Dermis blood vessel endothelial cell (primary cell): Measurements from ENCODE around the gene AKAP13. TPM values are rescaled to one million over a fixed set of nuclear protein-coding genes. Genes with fewer than 3 reads are reported as not detected.

ENCODE experiments used
- DNase-seq: peaks from one replicate; pipeline ENCODE4 v3.0.0; 2010
- total RNA-seq: library from RNA; depleted of rRNA; stranded (reverse); fragments of >200 nt; gene quantifications from 2 replicates; pipeline ENCODE4 v1.2.3, GENCODE V29; 2014

AKAP13 gene
- total RNA-seq, 1 donor from 2014 or later = 77.4 TPM

GRCh38 chr15:85760049-85760448 lies 379.6 kb downstream of the AKAP13 start:
- DNase-seq = no peak

- no peak for DNase-seq
These were observed 380.3 kb downstream of the AKAP13 start for GRCh38 chr15:85760531-85761371.

GRCh38 chr15:85761635-85762034 lies 381.2 kb downstream of the AKAP13 start:
- DNase-seq = no peak

DNA sequence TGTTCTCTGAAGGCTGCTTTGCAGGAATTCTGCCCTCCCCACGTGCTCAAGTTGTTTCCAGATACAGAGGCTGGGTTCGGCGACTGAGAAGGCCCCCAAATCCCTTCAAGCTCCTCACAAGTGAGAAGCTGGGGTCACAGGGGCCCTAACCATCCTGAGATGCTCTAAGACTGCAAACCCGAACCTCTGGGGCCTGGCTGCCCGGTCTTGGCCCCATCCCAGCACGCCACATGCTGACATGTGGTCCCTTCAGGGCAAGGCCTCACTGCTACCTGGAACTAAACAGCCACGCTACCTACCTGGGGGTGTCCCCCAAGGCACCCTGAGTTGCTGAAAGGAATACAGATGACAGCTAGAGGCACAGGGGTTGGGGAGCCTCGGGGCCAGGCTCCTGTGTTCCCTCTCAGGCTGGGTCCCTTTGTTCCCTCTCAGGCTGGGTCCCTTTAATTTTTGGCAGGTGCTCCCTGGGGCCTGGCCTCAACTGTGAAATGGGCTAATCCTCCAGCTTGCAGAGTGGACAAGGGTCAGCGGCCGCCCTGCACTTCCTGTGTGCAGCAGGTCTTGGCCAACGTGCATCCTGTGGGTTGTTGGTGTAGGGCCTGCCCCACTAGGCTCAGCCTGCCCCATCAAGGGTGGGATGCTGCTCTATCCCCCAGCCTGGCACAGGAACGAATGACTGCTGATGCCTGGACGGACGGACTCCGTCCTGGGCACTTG lies 381.8 kb downstream of the AKAP13 start:
- no peak for DNase-seq

GRCh38 chr15:85762756-85763127 lies 382.3 kb downstream of the AKAP13 start:
- no peak for DNase-seq

DNA sequence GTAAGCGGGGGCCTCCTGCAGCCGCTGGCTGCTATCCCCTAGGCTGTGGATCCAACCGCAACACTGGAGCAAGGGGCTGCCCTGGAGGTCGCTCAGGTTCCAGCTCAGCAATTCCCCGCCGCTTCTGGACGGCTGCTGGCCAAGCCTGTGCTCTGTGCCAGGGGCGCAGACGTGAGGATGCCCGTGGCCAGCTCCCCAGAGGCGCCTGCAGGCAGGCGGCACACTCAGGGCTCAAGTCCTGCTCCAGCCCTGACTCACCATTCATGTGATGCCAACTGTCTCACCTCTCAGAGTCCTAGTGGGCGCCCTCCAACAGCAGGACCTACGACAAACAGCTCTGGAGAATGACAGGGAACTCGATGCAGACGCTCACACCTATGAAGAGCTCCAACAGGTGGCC lies 382.8 kb downstream of the AKAP13 start:
- DNase-seq = no peak

DNA sequence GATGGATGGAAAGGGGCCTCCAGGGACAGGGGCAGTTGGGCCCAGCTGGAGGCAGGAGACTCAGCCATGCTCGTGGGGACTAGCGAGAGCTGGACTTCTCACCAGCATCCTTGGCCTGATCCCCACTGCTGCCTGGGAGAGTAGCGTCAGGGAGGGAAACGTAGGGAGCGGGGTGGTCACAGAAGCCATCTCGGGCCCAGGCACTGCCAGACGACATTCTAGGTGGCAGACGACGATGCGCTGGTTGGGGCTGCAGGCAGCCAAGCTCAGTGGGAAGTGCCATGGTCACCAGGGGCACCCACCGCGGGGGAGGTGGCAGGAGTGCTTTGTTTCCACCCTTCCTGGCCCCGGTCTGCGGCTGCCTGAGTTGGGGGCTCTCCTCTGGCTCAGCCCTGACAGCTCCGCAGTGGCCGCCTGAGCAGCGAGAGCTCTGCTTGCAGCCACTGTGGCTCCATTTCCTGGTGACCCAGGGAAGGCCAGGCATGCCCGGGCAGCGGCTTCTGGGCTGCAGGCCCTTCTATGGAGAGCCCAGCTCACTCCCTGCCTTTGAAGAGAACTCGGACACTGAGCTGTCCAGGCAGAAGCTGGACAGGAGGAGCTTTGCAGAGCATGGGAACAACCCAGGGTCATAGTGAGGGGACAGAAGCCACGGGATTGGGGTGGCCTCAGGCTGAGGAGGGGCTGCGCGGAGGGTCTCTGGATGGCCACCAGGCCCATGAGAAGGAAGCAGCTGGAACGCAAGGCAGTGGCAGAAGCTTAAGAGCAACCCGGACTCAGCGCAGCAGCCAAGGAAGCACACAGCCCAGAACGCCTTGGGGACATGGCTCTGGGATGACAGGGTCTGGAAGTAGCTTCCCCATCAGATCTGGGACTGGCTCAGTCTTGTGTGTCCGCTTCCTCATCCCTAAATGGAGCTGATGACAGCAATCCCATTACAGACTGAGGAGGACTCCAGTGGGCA lies 383.6 kb downstream of the AKAP13 start:
- DNase-seq = peak; percentile 19

- DNase-seq = peak; percentile 51
These were observed 384.4 kb downstream of the AKAP13 start for GRCh38 chr15:85764649-85765277.

DNA sequence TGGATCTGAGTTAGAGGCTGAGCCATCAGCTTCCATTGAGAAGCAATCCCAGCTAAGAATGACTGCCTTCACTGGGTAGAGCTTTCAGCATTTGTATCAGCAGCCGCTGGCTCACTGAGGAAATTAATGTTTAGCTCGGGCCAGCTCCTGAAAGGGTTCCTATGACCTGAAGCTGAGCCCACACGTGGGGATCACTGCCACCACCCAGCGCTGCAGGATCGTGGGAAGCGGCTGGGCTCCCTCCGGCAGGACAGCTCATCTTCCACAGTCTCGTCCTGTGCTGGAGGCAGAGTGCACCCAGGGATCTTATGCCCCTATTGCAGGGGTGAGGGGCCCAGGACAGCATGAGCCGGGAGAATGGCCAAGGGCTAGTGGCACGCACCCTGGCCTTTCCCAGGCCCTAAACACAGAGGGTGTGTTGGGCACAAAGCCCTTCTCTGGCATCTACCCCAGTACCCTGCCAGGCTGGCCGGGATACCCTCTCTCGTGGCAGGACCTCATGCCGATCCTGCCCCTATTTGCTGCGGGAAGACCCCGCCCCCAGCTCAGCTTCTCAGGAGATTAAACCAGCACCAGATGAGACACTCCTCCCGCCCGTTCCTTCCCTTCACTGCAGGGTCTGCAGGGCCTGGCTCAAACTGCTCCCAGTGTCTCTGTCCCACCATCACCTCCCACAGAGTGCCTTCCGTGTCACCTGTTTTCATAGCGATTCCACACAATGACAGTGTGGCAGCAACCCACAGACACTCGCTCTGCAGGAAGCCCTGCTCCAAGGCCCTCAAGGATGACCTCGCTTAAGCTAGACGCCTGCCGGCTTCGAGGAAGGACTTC lies 385.8 kb downstream of the AKAP13 start:
- no peak for DNase-seq

- DNase-seq = no peak
These were observed 387.6 kb downstream of the AKAP13 start for GRCh38 chr15:85767785-85768529.

GRCh38 chr15:85768595-85769168 lies 388.3 kb downstream of the AKAP13 start:
- DNase-seq = no peak

DNA sequence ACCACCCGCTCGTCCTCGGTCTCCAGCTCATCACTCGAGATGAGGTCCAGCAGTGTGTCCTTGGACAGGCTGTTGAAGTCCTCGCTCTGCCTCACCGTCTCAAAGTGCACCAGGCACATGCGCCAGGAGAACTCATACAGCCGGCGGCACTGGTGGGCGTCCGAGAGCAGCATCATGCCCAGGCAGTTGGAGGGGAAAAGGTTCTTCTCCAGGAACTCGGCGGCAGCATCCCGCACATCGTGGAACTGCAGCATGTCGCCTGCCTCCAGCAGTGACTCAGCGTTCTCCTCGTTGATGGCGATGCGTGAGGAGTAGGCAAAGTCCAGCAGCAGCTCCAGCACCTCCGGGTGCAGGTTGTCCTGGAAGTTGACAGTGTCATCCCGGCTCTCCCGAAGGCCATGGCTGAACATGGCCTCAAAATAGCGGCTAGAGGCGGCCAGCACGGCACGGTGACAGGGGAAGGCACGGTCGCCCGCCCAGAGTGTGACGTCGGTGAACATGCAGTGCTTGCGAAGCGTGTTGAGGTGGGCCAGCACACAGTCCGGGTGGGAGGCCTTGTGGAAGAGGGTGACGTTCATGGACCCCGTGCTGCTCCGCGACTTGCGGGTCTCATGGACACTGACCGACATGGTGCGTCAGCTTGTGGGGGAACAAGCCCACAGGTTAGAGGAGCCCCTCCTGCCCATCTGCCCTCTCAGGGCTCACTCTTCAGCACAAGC lies 388.9 kb downstream of the AKAP13 start:
- no peak for DNase-seq

DNA sequence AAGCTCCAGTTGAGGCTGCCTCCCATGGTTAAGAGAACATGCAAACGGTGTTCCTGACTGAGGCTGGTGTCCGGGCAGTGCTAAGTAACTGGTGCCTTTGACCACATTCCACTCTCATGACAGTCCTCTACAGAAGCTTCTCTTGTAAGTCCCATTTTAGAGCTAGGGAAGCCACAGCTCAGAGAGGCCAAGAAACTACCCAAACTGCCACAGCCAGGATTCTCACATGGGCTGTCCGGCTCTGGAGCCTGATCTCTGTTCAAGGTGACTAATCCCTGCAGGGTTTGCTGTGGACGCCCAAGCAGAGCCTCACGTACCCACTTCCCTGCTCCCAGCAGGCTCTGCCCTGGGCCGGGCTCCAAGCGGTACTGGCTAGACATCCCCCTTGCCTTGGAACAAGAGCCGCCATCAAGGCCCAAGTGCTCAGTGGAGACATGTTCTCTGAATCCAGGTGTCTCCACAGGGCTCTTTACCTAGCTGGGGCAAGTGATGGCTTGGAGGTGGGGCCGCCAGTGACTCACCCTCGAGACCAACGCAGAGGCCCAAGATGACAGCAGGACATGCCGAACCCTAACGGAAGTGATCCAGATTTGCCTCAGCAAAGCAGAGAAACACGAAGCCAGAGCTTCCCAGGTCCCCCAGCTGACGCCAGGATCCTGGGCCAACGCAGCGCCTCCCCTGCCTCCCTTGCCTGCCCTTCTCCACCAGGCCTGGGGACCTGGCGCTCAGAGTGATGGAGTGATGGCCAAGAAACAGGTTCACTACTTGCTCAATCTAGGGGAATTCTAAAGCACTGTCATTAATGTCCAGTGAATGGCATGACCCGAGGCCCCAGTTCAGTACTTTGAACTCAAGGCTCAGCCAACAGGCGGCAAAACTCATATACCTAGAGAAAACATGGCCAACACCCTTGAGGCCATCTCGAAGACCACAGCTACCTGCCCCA lies 390.0 kb downstream of the AKAP13 start:
- no peak for DNase-seq

- DNase-seq = no peak
These were observed 390.9 kb downstream of the AKAP13 start for GRCh38 chr15:85771271-85771670.

DNA sequence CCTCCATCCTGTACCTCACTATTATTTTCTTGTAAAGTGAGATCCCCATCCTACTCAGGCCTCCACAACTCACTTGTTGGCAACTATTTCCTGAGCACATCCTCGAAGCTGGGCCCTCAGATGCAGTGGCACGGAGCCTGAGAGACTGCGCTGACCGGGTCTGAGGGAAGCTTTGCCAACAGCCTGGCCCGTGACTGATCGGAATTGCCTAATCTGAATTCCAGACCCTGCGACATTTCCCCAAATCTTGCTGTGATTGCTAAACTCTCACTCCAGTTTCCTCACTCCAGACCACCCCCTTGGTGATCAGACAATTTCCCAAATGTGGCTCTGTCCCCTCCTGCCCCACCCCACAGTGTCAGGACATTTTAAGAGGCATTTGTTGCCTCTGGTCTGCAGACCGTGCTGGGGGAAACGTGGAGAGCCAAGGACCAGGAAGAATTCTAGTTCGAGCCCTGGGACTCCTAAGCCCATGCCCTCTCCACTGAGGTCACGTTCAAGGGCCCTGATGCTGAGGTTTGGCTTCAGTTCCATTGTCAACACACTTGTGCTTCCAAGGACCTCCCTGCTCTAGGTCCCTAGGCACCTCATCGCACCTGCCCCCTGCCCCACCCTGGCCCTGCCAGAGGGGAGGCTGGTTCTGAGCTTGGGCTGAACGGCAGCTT lies 391.5 kb downstream of the AKAP13 start:
- peak; percentile 50 for DNase-seq

DNA sequence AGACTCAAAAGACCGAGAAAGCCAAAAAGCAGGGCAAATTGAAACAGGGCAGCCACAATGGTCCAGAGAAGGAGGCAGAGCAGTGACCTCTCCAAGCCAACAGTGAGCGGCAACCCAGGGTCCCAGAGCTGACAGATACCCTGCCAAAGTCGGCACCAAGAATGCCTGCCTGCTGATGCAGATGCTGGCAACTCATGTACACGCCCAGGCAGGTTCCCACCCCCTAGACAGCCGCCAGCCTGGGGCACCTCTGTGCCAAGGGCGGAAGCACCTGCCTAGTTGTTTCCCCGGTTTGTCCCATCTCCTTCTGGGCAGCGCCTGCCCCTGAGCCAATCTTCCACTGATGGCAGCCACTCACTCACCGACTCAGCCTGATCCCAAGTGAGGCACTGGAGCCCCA lies 392.3 kb downstream of the AKAP13 start:
- DNase-seq = no peak

- DNase-seq = no peak
These were observed 392.8 kb downstream of the AKAP13 start for GRCh38 chr15:85773249-85773648.

DNA sequence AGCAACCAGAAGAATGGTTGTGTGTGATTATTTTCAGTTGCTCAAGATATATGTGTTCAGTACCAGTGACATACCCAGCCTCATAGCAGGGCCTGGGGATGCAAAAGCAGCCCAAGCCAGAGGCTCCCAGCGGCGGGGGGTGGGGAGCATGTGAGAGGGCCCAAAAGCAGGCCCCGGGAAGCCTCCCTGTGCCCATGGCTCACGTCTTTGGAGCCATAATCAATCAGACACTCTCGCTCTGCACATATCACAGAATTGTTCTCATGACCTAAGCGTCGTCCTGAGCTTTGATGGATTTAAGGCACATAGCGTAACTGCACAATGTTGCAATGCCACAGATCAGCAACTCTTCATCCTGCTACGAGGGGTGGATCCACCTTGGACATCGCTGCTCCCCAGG lies 393.6 kb downstream of the AKAP13 start:
- DNase-seq = no peak
